Embryonic facial prominence (tissue), 1 donor: Measurements from ENCODE around the gene RNF157.
A peak's percentile ranks its signal among the peaks of the same experiment; 100 is the strongest.

ENCODE experiments used
- DNase-seq: peaks from one replicate; pipeline ENCODE4 v3.0.0-alpha.2; 2016; ENCODE audit errors: extremely low spot score

RNF157 gene

DNA sequence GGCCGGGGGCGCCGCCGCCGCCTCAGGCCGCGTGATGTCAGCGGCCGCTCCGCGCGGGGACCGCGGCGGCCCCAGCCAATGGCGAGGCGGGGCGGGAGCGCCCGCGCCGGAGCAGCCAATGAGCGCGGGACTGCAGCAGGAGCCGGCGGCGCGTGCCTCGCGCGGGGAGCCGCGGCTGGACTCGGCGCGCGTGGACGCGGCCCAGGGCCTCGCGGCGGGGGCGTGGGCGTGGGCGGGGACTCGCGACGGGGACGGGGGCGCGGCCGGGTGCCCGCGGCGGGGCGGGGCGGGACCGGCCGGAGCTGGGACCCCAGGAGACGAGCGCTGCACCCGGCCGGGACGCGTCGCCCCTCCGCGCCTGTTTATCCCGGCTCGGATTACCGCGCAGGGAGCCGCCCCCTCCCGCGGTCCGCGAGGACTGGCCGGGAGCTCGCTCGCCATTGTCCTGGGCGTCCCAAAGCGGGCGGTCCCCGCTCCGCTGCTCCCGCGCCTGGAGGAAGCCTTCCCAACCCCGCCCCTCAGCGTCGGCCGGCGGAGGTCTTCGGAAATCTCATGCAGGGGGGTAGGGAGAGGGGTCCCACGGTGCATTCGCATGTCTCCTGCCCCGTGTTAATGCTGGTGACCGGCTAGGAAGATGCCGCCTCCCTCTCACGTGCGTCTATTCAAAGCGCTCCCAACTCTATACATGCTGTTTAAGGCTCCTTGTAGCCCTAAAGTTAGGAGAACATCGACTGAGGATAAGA, at the start of gene RNF157:
RNF157 (minus strand) TSS at position 33 of the 743 bp plus-strand sequence. CDS start 253 bp downstream, outside the sequence.
- no peak for DNase-seq

DNA sequence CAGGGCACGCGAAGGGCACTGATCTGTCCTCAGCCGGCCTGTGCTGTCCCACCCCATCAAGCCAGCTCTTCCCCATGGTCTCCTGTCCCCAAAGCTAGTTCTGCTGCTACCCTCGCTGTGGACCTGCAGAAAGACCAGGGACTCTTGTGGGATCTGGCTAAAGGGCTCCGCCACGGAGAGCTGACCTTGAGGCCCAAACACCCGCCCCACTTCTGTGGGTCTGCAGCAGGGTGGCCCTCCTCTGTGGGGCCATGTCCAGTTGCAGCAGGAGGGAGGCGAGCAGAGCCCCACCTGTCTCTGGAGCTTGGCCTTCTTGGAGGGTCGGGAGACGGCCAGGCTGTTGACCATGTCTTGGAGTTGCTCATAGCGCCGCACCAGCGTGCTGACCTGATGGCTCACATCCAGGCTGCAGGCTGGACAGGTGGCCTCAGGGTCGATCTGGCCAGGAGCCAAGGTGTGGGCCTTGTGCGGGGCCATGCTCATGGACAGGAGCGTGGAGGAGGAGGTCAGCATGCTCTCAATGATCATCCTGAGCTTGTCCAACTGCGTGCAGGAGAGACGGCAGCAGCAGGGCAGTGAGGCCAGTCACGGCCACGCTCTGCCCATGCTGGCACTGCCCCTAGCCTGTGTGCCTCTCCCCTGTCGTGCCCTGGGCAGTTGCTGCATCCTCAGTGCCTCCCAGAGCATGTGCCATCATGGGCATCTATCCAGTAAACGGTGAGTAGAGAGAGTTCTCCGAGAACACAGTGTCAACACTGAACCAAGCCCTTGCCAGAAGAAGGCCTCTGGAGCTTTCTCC, 41.5 kb upstream of the RNF157 start:
- no peak for DNase-seq

DNA sequence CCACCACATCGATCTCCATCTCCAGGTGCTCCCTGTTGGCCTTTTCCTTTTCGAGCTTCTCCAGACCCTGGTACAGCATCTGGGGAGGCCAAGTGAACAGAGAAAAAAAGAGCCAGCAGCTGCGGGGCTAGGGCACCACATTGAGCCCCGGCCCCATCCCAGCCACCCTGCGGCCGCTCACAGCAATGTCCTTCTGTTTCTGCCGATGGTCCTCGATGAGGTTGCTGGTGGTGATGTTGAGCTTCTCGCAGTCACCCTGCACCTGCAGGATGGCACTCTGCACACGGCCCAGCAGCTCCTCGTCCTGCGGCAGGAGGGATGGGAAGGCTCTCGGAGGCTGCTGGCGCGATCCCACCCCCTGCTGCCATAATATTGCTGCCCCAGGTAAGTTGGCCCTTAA, 40.4 kb upstream of the RNF157 start:
- DNase-seq: no peak

DNA sequence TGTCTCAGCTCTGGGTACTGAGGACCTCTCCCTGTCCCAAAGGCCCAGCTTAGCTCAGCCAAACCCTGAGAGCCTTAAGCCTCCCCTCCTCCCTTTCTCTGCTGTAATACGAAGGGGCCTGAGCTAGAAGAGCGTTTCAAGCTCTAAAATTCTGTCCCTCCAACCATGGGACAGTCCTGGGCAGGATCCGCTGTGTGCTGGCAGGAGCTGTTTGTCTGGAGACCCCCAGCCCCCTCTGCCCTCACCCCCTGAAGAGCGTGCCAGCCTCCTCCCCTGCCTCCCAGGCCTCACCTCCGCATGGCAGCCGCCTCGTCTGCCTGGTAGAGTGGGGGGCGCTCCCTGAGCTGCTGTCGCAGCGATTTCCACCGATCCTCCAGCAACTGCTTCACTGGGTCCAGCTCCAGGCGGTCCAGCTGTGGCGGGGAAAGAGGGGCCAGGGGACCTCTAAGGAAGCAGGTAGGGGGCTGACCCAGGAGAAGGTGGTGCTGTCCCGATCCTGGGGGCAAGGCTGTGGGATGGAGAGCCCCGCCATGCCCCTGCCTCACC, 39.5 kb upstream of the RNF157 start:
- DNase-seq: no peak

DNA sequence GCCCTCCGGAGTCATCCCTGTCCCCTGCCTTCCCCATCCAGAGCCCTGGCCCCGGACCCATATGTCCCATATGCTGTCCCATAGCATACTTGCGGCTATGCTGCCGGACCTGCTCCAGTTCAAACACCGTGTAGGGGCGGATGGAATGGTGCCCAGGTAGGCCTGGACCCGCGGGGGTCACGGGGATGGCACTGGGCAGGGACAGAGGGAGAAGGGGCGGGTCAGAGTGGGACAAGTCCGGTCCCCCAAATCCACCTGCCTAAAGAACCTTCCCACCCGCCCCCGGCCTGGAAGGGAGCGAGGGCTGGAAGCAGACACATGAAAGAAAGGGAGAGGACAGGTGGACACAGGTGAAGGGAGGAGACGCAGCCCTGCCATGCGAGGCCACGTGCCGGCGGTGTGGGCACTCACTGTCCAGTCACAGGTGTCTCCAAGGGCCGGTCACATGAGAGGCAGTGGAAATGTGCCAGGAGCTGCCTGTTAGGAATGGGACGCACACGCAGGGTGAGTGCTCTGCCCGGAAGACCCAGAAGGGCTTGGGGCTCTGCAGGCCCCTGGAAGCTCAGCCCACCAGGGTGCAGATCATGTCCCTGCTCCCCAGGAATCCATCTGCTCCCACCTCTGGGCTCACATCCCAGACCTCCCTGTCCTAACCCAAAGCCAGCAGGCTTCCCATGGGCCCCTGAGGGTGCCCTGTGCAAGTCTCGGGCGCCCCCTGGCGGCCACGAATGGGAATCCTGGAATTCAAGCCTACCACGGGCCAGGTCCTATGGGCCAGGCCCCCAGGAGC, 38.9 kb upstream of the RNF157 start:
- DNase-seq: peak; percentile 56

DNA sequence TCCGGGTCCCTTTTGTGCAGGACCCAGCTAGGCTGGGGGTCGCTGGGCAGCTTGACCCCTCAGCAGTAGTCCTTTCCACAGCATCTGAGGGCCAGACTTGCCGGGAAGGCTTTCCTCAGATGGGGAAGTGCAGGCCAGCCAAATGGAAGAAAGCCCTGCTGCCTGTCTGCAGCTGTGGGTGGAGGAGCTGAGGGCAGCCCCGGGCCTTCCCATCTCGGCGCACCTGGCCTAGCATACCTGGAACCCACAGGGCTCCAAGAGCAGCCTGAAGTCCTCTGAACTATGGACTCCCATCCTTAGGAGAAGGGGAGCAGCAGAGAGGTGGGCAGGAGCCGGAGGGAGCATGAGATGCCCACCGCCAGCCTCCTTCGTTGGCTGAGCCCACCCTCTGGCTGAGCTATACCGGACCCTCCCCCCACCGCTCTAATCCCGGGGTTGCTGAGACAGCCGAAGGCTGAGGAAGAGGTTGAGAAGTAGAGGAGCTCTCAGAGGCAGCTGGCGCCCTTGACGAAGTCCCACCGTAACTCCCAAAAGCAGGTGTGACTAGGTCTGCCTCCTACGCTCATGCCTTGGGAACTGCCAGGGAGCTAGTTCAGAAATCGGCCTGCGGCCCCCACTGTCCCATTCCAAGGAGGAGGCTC, 38.1 kb upstream of the RNF157 start:
- DNase-seq: no peak

DNA sequence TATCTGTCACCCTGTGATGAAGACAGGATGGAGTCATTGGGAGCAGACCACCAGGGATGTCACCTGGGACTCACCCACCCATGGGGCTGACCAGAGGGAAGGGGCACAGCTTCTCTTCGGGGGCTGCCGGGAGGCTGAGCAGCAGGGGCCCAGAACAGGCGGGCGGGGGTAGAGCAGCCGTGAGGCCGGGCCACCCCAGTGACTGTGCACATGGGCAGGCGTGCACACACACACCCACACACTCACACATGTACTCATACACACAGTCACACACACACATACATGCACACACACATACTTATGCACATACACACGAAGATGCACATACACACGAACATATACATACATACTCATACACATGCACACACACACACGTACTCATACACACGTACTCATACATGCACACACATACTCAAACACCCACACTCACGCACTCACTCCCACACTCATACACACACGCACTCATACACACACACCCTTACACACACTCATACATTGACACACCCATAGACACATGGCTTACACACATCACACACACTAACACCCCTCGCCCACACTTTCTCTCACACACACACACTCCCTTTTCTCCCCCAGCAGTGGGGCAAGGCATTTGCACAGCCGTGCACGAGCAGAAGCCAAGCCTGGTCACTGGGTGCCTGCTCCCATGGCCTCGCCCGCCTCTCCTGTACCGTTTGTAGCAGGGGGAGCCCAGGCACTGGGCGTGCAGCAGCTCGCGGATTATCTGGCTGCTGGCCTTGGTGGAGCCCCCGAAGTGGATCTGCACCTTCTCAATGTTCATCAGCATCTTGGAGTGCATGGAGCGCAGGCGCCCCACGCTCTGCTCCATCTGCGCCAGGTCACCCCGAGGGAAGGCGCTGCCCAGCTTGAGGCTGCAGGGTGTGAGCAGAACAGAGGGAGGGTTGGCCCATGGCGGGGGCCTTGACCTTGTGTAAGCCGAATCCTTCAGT, 37.3 kb upstream of the RNF157 start:
- no peak for DNase-seq

DNA sequence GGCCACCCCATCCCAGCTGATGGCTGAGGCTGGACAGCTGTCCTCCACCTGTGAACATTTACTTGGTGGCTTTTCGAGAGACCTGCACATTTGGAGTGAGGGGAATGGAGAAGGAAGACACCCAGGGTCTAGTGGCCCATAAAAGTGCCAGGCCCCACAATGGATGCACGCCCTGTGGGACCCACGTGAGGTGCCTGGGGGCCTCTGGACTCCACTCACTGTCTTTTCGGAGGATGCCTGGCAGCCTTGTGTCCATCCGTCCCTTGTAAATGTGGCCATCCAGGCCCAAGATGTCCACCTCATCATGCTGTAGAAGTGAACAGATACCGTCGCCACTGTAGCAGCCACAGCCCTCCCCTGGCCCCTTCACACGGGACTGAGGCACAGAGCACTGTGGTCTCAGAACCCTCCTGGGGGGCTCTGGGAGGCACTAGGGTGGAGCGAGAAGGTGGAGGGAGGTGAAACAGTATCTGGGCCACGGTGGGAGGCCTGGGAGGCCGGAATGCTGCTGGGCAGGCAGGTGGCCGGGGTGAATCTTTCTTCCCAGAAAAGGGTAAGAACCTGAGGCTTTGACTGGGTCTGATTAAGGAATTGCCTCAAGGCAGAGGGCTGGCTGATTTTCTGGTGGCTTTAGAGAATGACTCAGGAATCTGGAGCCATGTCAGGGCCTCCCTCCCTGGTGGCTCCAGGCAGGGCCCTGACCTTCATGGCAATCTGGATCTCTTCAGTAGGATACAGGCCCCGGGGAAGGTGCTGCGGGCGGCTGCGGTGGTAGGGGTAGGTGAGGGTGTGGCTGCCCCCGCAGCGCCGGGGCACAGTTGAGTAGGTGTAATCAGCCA, 36.4 kb upstream of the RNF157 start:
- no peak for DNase-seq

DNA sequence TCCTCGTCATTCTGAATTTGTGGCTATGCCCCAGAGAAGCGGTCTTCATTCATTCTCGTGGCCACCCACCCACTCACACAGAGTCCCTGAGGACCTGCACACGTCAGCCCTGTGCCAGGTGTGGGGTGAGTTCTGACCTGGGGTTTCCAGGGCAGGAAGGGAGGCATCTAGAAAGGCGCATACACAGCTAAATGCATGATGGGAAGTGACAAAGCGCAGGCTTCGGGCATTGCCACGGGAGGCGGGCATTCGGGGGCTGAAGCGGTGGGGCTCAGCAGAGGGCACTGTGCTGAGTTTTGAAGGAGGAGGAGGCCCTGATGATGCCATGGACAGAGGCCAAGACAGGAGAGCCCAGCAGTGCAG, 35.8 kb upstream of the RNF157 start:
- no peak for DNase-seq

DNA sequence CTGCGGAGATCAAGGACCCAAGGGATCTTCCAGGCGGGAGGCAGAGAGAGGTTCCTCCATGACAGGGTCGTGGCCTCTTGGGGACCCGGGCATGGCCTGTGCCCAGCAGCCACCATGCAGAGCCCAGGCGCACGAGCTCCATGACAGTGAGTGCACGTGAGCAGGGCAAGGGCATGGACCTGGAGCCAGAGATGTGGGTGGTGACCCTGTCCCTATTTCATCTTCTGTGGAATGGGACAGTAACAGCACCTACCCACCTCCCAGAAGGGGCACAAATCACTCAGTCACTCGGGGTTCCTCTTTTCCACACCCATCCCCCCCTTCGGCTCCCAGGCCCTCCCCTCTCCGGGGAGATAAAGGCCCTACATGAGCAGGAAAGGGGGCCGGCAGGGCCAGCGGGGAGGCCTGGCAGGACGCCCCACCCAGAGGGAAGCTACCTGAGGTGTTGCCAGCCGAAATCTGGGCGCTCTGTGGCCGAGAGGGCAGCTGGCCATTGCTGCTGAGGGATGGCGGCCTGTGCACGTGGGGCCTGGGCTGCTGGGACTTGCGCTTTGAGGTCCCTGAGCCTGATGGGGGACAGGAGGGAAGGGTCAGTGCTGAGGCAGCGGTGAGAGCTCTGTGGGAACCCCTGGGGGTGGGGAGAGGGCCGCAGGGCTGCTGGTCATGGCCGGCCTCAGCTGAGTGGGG, 35.2 kb upstream of the RNF157 start:
- DNase-seq: no peak

DNA sequence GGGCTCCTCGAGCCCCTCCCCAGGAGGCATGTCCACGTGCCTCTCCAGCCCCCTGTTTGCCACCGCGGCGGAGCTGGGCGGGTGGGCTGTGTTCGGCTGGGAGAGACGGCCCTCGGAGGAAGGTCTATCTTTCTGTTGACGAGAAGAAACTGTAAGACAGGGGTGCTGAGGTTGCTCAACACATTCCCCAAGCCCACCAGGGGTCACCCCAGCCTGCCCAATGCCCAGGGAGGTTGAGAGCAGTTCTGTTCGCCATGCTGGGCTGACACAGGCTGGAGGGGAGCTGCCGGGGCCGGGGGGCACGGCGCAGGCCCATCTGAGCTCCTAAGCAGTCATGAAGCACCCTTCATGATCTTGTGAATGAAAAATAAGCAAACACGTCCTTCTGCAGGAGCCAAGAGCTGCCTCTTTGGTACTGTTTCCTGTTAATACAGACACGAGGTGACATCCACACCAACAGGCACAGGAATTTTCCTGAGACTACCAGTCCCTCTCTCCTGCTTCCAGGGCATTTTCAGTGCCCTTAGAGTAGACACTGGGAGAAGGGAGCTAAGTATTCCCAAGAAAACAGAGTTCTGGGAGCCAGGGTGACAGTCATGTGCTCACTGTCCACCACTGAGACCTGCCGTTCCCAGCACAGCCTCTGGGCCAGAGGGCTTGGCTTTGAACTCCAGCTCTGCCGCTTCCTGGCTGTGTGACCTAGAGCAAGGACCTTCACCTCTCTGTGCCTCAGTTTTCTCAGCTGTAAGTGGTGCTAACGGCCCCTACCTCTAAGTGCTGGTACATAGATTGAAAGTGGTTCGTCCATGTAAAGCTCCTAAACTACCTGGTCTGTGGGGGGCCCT, 34.0 kb upstream of the RNF157 start:
- DNase-seq: no peak

DNA sequence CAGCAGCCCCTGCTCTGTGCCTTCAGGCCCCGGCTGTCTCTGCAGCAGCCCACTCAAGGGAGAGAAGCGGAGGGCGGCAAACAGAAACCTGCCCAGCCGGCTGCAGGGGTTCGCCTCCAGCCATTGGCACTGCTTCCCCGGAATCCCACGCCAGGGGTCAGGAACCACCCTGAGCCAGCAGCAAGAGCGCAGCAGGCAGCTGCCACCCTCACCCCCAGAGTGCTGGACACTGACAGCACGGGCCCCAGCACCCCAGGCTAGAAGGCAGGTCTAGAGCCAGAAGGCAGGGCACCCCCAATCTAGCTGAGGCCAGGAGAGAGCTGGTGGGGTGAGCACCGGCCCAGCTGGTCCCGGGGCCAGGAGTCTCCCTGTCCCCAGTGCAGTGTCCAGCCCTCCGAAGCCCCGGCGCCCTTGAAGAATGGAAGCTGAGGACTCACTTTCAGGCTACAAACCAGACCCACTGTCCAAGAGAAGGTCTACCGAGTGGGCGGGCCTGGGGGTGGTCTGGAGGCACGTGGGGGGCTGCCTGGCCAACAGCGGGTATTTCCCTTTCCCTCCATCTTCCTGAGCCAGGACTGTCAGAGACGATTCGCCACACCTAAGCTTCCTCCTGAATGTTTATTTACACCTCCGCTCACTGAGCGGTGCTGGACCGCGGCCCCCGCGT, 33.3 kb upstream of the RNF157 start:
- no peak for DNase-seq

DNA sequence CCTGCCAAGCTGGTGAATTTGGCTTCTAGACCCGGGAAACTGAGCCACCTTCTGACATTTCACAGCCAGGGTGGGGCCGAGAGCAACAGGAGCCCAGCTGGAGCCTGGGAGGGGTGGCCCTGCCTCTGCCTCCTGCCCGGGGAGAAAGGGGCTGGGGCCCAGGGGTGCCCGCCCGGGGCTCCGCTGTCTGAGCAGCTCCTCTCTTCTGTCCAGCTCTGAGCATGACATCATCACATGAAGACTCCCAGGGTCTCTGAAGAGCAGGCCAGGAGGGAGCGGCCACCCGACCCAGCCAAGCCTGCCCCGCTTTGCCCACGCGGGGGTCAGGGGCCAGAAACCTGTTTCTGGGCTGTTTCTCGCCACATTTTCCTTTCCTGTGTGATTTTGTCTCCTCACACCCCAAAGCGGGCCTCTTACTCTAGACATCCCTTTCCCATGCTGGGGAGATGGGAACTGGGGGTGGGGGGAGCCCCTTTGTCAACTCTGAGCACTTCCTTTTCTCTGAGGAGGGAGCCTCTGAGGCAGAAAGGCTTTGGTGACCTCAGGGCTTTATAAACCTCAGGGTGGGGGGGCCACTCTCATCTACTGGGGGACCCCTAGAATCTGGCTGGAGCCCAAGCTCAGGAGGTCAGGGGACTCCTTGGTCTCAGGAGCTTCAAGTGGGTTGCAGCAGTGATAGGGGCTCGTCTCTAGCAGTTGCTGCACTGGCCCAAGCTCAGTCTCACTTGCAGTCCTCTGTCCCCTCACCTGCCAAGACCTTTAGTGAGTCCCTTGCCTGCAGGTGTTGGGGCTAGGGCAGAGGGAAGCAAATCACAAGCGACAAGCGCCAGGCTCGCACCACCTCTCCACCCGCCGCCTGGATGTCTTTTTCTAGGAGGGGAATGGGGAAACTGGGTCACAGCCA, 32.5 kb upstream of the RNF157 start:
- DNase-seq: no peak

DNA sequence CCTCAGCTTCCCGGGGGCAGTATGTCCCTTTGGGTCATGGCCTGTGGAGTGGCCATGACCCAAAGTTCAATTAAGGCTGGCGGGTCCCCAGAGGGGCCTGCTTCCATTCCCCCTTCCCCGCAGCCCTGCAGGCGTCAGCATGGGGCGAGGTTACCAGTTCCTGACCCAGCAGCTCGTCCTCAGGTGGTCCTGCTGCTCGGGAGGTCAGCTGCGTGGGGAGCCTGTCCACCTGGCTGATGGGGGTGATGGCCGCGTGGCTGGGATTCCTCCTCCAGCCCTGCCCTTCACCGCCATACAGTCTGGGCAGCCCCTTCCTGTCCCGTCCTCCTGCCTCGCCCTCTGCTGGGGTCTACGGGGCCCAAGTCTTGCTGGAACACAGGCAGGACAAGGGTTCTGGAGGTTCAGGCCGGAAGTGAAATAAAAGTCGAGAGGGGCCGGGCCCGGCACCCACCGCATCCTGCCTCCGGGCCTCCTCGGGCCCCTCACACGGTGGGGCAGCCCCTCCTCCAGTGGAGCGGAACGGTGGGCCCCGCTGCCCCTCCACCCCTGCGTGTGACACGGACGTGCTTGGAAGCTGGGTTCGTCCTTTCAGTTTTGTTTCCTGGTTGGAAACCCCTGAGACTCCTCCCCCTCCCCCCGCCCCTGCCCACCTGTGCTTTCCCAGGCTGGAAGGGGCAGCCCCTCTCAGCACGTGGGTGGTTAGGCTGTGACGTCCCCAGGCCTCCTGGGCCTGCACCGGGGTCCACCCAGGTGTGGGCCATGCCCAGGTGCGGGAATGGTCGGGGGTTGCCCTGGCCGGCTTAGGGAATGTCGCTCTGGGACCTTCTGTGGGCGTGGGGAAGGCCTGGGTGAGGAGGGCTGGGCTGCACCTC, 31.6 kb upstream of the RNF157 start:
- no peak for DNase-seq
